Cardiac muscle cell (in vitro differentiated cells and primary cell): ENCODE results near the gene HRH3. TPM values are rescaled to one million over a fixed set of nuclear protein-coding genes. Genes with fewer than 3 reads are reported as not detected.

ENCODE experiments used
- DNase-seq, 2 donors: peaks; one replicate each; pipeline versions ENCODE4 v3.0.0 to v3.0.0-alpha.2; 2010 to 2017; ENCODE audit warnings: low read depth in 1 of 2, low spot score in 1 of 2
- H3K27ac ChIP-seq: fragments of 200-600 bp; sonication (generic); 2 replicates; pipeline ENCODE4 v1.5.1; 2016
- H3K27me3 ChIP-seq: fragments of 200-600 bp; sonication (generic); 2 replicates; pipeline ENCODE4 v1.6.0; 2016; ENCODE audit warnings: control low read depth
- H3K36me3 ChIP-seq: fragments of 200-600 bp; sonication (generic); 2 replicates; pipeline ENCODE4 v1.5.1; 2016; ENCODE audit warnings: control low read depth
- H3K4me1 ChIP-seq: fragments of 200-600 bp; sonication (generic); 2 replicates; pipeline ENCODE4 v1.8.1; 2017; ENCODE audit warnings: low read depth, mild to moderate bottlenecking, mixed run types
- H3K4me3 ChIP-seq: fragments of 200-600 bp; sonication (generic); 2 replicates; pipeline ENCODE4 v1.5.1; 2016; ENCODE audit warnings: mild to moderate bottlenecking
- H3K9me3 ChIP-seq: fragments of 200-600 bp; sonication (generic); 2 replicates; pipeline ENCODE4 v1.5.1; 2017; ENCODE audit warnings: low read depth, mild to moderate bottlenecking, control low read depth
- polyA plus RNA-seq: library from polyadenylated mRNA; unstranded; fragments of >200 nt; fragmentation: Nextera tagmentation; extraction: Ambion mirVana; gene quantifications from 2 replicates; pipeline ENCODE4 v1.2.1, GENCODE V29; 2016
- total RNA-seq: library from RNA; depleted of rRNA; stranded (reverse); fragments of >200 nt; gene quantifications from 2 replicates; pipeline ENCODE4 v1.2.3, GENCODE V29; 2016
- TF ChIP-seq, protein P1 (sequence below): IDR thresholded peaks from 2 replicates; pipeline ENCODE4 v1.5.1; 2012; ENCODE audit warnings: low read depth, mild to moderate bottlenecking, low read length

The HRH3 gene
- total and polyA plus RNA-seq, 2 experiments from 2014 or later = not detected

DNA sequence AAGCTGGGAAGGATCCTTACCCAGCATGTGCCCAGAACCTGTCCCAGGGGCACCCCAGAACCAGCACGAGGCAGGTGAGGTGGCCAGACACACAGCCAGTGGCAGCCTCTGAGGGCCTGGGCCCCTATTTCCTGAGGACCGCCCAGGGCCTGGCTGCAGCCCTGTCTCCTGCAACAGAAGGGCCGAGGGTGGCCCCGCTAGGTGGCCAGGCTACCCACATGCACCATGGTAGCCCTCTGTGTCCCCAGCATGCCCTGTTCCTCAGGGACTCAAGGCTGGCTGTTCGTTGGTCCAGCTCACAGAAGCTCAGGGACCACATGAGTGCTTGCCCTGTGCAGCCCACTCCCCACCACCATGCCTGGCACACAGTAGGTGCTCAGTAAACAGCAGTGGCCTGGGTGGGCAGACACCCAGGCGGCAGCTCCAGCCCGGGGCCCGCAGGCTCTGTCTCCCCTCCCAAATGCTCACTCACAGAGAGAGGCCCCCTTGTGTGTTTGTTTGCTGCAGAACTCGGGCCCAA is 8.2 kb downstream of the HRH3 start:
- no peak overlapping the region for H3K4me3 ChIP-seq
- peaks cover 33% of the 10 kb centered on the region for H3K27me3 ChIP-seq
- no peaks in the 10 kb centered on the region for H3K36me3 ChIP-seq
- no peak overlapping the region for H3K27ac ChIP-seq
- no peak for DNase-seq
- peaks cover 4% of the 10 kb centered on the region for H3K4me1 ChIP-seq
- no peaks in the 10 kb centered on the region for H3K9me3 ChIP-seq
- TF ChIP-seq, protein P1, sequence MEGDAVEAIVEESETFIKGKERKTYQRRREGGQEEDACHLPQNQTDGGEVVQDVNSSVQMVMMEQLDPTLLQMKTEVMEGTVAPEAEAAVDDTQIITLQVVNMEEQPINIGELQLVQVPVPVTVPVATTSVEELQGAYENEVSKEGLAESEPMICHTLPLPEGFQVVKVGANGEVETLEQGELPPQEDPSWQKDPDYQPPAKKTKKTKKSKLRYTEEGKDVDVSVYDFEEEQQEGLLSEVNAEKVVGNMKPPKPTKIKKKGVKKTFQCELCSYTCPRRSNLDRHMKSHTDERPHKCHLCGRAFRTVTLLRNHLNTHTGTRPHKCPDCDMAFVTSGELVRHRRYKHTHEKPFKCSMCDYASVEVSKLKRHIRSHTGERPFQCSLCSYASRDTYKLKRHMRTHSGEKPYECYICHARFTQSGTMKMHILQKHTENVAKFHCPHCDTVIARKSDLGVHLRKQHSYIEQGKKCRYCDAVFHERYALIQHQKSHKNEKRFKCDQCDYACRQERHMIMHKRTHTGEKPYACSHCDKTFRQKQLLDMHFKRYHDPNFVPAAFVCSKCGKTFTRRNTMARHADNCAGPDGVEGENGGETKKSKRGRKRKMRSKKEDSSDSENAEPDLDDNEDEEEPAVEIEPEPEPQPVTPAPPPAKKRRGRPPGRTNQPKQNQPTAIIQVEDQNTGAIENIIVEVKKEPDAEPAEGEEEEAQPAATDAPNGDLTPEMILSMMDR = no peak

DNA sequence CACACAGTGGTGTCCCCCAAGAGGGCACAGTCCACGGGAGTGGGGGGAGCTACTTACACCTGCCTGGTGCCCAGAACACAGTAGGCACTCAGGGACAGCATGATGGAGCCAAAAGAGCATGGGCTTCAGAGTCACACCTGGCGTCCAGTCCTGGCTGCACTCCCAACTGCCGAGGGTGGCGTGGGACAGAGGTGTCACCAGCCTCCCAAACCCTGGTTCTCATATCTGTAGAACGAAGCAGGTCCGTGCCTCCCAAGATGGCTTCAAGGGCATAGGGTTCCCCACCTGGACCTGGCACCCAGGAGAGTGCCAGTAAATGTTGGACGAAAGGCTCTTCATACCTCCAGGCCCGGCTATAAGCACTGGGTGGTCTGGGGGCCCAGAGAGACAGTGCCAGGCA is 8.9 kb downstream of the HRH3 start:
- no peak for DNase-seq
- Histone ChIP-seq H3K36me3 (no peaks in the 10 kb centered on the region), H3K27me3 (peaks cover 26% of the 10 kb centered on the region), H3K27ac (no peak overlapping the region), H3K4me3 (no peak overlapping the region), H3K9me3 (no peaks in the 10 kb centered on the region), H3K4me1 (peaks cover 4% of the 10 kb centered on the region)
- TF ChIP-seq, protein P1 = no peak

DNA sequence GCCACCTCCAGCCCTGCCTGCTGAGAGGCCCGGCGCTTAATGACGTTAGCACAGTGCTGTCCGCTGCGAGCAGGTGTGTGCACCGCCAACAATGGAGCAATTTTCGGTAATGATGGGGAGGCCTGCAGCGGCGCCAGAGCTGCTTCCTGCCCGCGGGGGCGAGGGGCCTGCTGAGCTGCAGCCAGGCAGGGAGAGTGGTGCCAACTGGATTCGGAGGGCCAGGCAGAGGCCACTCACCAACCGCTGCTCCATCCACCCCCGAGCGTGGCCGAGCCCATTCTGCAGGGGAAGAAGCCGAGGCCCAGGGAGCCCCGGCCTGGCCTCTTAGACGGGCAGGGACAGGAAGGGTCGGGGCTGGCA is 9.6 kb downstream of the HRH3 start:
- Histone ChIP-seq H3K27ac (no peak overlapping the region), H3K27me3 (peaks cover 19% of the 10 kb centered on the region), H3K4me3 (no peak overlapping the region), H3K9me3 (no peaks in the 10 kb centered on the region), H3K36me3 (no peaks in the 10 kb centered on the region), H3K4me1 (peaks cover 4% of the 10 kb centered on the region)
- TF ChIP-seq, protein P1 = no peak
- no peak for DNase-seq

DNA sequence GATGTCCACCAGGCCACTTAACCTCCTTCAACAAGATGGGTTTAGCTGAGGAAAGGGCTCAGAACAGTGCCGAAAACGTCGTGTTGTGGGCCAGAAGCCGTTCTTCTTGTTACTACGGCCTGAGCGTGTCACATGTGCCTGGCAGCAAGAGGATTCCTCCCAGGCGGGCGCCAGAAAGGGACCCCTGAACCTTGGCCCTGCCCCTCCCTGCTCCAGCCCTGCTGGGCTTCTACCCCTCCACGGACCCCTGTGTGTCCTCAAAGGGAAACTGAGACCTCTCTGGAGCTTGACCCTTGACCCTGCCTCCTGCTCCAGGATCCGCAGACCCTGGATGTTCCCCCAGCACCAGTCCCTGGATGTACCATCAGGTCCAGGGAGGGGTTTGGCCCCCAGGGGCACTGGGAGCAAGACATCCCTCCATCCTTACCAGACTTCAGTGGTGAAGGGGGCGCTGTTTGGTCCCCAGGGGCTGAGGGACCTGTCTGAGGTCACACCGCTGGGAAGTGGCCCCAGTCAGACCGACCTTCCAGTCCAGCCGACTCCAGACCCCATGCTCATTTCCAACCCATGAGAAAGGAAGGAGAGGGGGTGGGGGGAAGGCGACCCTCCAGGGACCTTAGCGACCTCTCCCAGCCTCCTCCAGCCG is 10.1 kb downstream of the HRH3 start:
- TF ChIP-seq, protein P1 = no peak
- H3K36me3 ChIP-seq = no peaks in the 10 kb centered on the region
- no peaks in the 10 kb centered on the region for H3K9me3 ChIP-seq
- peaks cover 14% of the 10 kb centered on the region for H3K27me3 ChIP-seq
- peaks cover 4% of the 10 kb centered on the region for H3K4me1 ChIP-seq
- no peak overlapping the region for H3K4me3 ChIP-seq
- no peak for DNase-seq
- no peak overlapping the region for H3K27ac ChIP-seq

DNA sequence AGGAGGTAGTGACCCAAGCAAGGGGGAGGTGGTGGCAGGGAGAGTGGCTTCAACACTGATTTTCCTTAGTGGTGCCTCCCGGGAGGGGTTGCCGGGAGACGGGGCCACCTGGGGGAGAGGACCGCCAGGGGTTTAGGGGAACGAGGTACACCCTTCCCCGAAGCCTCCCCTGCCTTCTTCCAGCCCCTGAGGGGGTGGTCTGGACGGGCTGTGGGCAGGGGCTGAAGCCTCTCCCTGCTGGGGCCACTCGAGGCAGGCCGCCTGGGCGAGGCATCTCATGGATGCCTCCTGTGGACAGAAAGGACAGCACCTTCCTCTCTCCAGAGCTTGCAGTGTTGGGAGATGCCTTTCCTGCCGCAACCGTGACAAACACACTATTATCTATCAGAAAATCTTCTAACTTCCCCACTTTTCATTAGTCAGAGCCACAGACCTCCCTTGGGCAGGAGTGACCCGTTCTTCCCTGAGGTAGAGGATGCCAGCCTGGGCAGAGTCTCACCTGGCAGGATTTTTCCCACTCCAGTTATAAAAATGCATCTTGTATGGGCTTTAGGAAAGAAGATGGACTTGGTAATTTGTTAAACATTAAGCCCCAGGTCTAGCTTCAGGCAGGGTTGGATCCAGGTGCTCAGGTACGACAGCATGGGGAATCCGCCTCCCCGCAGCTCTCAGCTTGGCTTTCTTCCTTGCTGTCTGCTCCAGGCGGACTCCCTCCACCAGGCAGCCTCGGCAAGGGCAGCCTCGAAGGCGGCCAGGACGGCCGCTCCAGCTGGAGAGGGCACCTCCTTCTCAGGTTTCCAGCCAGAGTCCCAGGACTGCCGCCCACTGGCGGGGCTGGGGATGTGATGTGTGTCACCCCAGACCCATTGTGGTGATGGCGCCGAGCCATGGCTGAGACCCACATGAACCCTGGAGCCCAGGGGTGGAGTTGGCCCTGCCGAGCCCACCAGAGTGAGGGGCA is 11.0 kb downstream of the HRH3 start:
- DNase-seq = peak in 1 of 2 donors; percentile 19
- no peaks in the 10 kb centered on the region for H3K9me3 ChIP-seq

More for the DNA sequence above, 11.0 kb downstream of the HRH3 start:
- H3K27me3 ChIP-seq = peaks cover 5% of the 10 kb centered on the region
- no peak overlapping the region for H3K4me3 ChIP-seq
- H3K4me1 ChIP-seq = peaks cover 4% of the 10 kb centered on the region
- no peaks in the 10 kb centered on the region for H3K36me3 ChIP-seq
- H3K27ac ChIP-seq = no peak overlapping the region
- TF ChIP-seq, protein P1 = peak; percentile 14
